ENCODE data around the gene KCNAB1.
"Not testable (repeated sequence)": the region's sequence is repeated elsewhere in the genome, so short reads cannot be mapped to it uniquely, and the experiment has no call there.

The KCNAB1 gene

GRCh38 chr3:156215751-156216150 lies 95.4 kb downstream of the KCNAB1 start:
- in situ Hi-C loops (cut with MboI; ENCODE audit: low sequenced_read_pairs), result no loop called here

GRCh38 chr3:156216216-156216615 lies 95.8 kb downstream of the KCNAB1 start:
- in situ Hi-C loops (cut with MboI; ENCODE audit: low sequenced_read_pairs), result no loop called here

GRCh38 chr3:156216852-156217251 lies 96.5 kb downstream of the KCNAB1 start:
- in situ Hi-C loops (cut with MboI; ENCODE audit: low sequenced_read_pairs), result no loop called here

- in situ Hi-C loops (cut with MboI; ENCODE audit: low sequenced_read_pairs), result no loop called here
These were observed 97.4 kb downstream of the KCNAB1 start for GRCh38 chr3:156217674-156218352.

- in situ Hi-C loops (cut with MboI; ENCODE audit: low sequenced_read_pairs), result no loop called here
These were observed 98.0 kb downstream of the KCNAB1 start for GRCh38 chr3:156218353-156218744.

GRCh38 chr3:156222381-156222780 lies 102.0 kb downstream of the KCNAB1 start:
- in situ Hi-C loops (cut with MboI; ENCODE audit: low sequenced_read_pairs), result not testable (repeated sequence)

GRCh38 chr3:156224046-156224445 lies 103.7 kb downstream of the KCNAB1 start:
- in situ Hi-C loops (cut with MboI; ENCODE audit: low sequenced_read_pairs), result not testable (repeated sequence)

- in situ Hi-C loops (cut with MboI; ENCODE audit: low sequenced_read_pairs), result no loop called here
These were observed 106.5 kb downstream of the KCNAB1 start for GRCh38 chr3:156226676-156227420.

GRCh38 chr3:156227704-156228103 lies 107.3 kb downstream of the KCNAB1 start:
- in situ Hi-C loops (cut with MboI; ENCODE audit: low sequenced_read_pairs), result no loop called here

- in situ Hi-C loops (cut with MboI; ENCODE audit: low sequenced_read_pairs), result no loop called here
These were observed 110.0 kb downstream of the KCNAB1 start for GRCh38 chr3:156230278-156230900.

- in situ Hi-C loops (cut with MboI; ENCODE audit: low sequenced_read_pairs), result not testable (repeated sequence)
These were observed 110.8 kb downstream of the KCNAB1 start for GRCh38 chr3:156231221-156231620.

- in situ Hi-C loops (cut with MboI; ENCODE audit: low sequenced_read_pairs), result no loop called here
These were observed 113.5 kb downstream of the KCNAB1 start for GRCh38 chr3:156233876-156234275.

- in situ Hi-C loops (cut with MboI; ENCODE audit: low sequenced_read_pairs), result no loop called here
These were observed 116.3 kb downstream of the KCNAB1 start for GRCh38 chr3:156236556-156237260.

- in situ Hi-C loops (cut with MboI; ENCODE audit: low sequenced_read_pairs), result no loop called here
These were observed 120.3 kb downstream of the KCNAB1 start for GRCh38 chr3:156240642-156241041.

- in situ Hi-C loops (cut with MboI; ENCODE audit: low sequenced_read_pairs), result no loop called here
These were observed 126.8 kb downstream of the KCNAB1 start for GRCh38 chr3:156246961-156247725.

- in situ Hi-C loops (cut with MboI; ENCODE audit: low sequenced_read_pairs), result no loop called here
These were observed 130.2 kb downstream of the KCNAB1 start for GRCh38 chr3:156250550-156250949.

- in situ Hi-C loops (cut with MboI; ENCODE audit: low sequenced_read_pairs), result no loop called here
These were observed 131.0 kb downstream of the KCNAB1 start for GRCh38 chr3:156251424-156251823.

GRCh38 chr3:156252656-156253055 lies 132.3 kb downstream of the KCNAB1 start:
- in situ Hi-C loops (cut with MboI; ENCODE audit: low sequenced_read_pairs), result no loop called here

- in situ Hi-C loops (cut with MboI; ENCODE audit: low sequenced_read_pairs), result no loop called here
These were observed 132.8 kb downstream of the KCNAB1 start for GRCh38 chr3:156253150-156253549.

- in situ Hi-C loops (cut with MboI; ENCODE audit: low sequenced_read_pairs), result no loop called here
These were observed 135.9 kb downstream of the KCNAB1 start for GRCh38 chr3:156256256-156256655.

GRCh38 chr3:156256945-156257344 lies 136.6 kb downstream of the KCNAB1 start:
- in situ Hi-C loops (cut with MboI; ENCODE audit: low sequenced_read_pairs), result no loop called here
